Stromal cell of bone marrow (primary cell): ENCODE measurements around the gene CDC37.
"Not testable (repeated sequence)": the region's sequence is repeated elsewhere in the genome, so short reads cannot be mapped to it uniquely, and the experiment has no call there.

Experiments used
- DNase-seq: peaks from one replicate; pipeline ENCODE4 v3.0.0-alpha.2; 2012; ENCODE audit warnings: low read depth

Gene CDC37

DNA sequence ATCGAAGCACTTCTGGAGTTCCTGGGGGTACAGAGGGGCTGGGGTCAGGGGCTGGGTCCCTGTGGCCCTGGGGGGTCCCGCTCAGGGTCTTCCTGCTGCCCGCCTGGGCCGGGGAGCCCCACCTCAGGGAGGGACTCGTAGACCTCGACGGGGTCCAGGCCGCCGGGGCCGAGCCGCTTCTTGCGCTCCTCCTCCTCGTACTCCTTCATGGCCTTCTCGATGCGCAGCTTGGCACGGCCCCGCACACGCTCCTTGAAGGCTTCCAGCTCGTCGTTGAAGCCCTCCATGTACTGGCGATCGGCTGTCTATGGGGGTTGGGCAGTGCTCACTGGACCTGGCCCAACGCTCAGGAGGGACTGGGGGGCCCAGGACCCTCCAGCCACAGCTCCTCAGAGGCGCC, 10.2 kb downstream of the CDC37 start:
- no peak for DNase-seq

DNA sequence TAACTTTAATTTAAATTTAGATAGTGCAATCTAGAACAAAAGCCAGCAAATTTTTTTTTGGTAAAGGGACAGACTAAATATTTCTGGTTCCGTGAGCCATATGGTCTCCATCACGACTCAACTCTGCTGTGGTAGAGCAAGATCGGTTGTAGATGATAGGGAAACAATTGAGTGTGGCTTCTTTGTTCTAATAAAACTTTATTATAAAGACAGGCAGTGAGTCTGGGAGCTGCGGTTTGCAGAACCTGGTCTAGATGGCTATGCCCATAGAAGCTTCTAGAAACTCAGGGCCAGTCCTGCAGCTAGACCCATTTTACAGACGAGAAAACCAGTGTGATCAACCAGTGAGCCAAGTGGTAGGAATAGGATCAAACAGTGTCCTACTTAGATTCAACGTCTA, 11.2 kb downstream of the CDC37 start:
- no peak for DNase-seq

DNA sequence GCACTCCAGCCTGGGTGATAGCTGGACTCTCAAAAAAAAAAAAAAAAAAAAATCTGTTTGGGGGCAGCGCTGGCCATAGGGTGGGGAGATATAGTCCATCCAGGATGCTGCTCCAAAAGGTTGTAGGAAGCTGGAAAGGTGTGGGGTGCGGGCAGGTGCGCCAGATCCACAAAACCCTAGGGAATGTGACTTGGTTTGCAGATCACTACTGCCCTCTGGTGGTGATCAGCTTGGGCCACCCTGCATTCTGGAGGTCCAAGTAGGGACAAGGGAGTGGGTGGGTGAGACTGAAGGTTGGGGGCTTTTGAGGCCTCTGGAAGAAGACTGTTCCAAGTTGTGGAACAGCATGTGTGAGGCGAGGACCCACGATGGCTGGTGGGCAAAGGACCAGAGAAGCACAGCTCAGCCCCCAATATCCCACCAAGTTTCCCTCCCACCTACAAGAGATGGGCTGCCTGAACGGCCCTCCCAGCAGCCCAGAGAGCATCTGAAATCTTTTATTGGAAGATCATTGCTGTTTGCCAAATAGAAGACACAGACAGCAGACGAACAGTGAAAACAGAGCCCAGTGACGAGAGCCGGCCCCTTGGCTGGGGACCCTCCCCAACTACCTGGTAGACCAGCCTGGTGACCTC, 12.6 kb downstream of the CDC37 start:
- DNase-seq, result peak; percentile 18

DNA sequence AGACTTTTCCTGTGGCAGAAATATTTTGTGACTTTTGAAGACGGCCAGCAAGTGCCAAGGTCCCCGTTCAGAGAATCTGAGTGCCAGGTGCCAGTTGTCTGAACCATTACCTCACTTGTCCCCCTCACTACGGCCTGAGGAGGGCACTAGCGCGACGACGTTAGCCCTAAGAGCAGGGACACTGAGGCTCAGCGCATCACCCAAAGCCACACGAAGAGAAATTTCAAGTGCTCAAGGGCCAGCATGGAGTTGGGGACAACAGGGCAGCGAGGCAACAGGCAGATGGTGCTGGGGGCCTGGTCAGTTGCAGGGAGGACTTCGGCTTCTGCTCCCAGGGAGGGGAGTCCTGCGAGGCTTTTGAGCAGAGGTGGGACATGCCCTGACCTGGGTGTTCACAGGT, 13.5 kb downstream of the CDC37 start:
- no peak for DNase-seq

DNA sequence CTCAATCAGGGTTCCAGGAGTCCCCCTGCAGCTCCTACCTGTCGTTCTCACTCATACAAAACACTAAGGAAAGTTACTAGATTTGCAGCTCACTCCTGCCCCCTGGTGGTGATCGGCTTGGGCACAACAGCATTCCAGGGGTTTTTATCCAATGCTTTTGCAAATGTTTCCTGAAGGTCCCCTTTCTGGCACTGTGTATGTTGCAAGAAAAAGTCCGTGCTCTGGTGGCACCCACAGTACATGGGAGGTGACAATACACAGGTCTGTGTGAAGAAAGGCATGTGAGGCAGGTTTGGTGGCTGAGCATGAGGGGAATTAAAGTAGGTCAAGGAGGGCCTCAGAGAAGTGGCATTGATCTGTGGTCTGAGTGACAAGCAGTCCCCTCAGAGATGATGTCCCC, 14.4 kb downstream of the CDC37 start:
- peak; percentile 46 for DNase-seq

DNA sequence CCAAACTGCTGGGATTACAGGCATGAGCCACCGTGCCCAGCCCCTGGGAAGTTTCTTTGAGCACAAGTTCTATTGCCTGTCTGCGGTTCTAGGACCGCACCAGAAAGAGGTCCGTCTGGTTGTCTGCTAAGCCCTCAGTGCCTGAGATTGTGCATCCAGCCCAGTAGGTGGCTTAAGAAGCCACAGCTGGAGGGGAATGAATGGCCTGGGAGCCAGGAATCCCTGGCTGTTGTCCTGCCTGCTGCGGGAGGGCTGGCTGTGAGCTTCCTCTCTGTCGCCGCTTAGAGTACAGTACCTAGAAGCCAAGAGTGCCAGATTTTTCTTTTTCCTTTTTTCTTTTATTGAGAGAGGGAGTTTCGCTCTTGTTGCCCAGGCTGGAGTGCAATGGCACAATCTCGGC, 18.8 kb downstream of the CDC37 start:
- no peak for DNase-seq

DNA sequence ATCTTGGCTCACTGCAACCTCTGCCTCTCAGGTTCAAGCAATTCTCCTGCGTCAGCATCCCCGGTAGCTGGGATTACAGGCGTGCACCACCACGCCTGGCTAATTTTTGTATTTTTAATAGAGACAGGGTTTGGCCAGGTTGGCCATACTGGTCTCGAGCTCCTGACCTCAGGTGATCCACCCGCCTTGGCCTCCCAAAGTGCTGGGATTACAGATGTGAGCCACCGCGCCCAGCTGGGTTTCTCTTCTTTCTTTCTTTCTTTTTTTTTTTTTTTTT, 20.2 kb downstream of the CDC37 start:
- not testable (repeated sequence) for DNase-seq

DNA sequence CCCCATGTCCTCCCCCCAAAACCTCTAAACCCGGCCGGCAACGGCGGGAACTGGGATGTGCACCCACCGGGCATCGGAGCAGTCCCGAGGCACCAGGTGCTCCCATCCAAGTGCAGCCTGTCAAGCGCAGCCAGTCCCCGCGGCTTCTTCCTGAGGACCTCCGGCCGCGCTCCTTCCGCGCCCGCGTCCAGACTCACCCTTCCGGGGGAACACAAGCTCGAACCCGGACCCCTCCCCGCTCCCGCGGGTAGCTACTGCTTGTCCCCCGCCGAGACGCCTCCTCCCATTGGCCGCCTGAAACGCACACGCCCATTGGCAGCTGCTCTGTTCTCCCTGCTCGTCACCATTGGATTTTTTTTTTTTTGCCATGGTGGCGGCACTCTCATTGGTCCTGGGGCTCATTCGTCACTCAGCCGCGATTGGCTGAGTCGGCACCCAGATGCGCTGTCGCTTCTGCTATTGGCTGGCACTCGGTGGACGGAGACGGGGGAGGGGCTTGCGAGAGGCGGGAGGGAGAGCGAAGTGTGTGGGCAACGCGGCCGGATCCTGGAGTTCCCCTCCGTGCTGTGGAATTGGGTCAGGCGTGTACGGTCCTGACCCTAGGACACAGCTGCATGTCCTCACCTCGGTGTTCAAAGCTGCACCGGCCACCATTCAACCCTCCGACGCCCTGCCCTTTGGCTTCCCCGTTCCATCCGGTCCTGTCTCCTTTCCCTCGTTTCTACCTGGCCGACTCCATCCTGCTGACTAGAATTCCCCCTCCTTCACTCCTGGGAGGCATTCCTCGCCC, 22.8 kb downstream of the CDC37 start, which contains the start of gene TYK2:
TYK2 (minus strand) TSS at position 260 of the 790 bp plus-strand sequence. CDS start 2,166 bp downstream, outside the sequence.
- DNase-seq, result peak; percentile 98

DNA sequence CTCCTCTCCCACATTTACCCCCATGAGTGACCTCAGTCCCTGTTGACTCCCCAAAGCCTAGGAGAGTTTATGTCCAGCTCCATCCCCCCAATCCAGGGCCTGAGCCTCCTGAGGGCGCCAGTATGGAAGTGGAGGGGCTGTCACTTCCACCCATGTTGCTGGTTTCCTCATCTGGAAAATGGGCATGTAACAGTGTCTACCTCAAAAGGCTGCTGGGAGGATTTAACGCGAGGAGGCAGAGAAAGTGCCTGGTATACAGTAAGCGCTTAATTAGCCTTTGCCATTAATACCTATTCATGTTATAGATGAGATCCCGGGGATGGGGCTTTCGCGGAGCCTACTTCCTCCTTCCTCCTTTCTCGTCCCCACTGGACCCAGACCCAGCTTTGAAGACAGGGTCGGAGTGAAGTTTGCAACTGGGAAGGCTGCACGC, 23.4 kb downstream of the CDC37 start:
- DNase-seq, result no peak

DNA sequence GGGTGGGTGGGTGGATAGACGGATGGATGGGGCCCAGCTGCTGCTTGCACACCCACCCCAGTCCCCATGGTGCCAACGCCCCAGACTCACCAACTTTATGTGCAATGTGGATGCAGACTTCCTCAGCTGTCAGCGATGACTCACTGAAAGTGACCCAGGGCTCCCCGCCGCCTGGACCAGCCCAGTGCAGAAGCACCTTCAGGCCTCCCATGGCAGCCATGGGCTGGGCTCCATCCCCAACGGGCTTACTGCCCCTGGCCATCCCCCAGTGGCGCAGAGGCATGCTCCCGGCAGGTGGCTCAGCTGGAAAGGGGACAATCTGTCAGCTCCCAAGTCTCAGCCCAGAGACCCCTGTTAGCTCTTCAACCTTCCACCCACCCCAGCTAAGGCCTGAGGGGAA, 25.2 kb downstream of the CDC37 start:
- DNase-seq, result no peak

DNA sequence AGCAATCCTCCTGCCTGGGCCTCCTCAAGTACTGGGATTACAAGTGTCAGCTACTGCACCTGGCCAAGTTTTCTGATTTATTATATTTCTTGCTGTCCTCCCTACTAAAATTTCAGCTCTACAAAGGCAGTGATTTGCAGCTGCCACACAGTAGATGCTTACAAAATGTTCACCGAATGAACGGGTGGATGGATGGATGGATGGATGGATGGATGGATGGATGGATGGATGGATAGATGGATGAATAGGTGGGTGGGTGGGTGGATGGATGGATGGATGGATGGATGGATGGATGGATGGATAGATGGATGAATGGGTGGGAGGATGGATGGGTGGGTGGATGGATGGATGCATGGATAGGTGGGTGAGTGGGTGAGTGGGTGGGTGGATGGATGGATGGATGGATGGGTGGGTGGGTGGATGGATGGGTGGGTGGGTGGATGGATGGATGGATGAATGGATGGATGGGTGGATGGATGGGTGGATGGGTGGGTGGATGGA, 26.2 kb downstream of the CDC37 start:
- not testable (repeated sequence) for DNase-seq

DNA sequence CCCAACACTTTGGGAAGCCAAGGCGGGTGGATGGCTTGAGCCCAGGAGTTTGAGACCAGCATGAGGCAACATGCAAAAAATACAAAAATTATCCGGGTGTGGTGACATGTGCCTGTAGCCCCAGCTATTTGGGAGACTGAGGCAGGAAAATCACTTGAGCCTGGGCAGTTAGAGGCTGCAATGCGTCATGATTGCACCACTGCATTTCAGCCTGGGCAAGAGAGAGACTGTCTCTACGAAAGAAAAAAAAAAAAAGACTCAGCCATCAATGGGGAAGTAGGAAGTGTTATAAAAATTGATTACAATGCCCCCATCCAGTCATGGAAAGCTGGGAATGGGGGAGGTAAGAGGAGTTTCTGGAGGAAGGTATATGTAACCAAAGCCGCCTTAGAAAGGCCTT, 28.4 kb downstream of the CDC37 start:
- DNase-seq, result no peak

DNA sequence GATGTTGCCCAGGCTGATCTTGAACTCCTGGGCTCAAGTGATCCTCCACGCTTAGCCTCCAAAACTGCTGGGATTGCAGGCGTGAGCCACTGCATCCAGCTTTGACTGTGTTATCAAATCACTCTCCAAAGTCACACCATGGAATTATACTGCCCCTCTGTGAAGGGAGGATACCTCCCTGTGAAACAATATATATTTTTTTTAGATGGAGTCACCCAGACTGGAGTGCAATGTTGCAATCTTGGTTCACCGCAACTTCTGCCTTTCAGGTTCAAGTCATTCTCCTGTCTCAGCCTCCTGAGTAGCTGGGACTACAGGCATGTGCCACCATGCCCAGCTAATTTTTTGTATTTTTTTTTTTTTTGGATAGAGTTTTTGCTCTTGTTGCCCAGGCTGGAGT, 30.7 kb downstream of the CDC37 start:
- no peak for DNase-seq

DNA sequence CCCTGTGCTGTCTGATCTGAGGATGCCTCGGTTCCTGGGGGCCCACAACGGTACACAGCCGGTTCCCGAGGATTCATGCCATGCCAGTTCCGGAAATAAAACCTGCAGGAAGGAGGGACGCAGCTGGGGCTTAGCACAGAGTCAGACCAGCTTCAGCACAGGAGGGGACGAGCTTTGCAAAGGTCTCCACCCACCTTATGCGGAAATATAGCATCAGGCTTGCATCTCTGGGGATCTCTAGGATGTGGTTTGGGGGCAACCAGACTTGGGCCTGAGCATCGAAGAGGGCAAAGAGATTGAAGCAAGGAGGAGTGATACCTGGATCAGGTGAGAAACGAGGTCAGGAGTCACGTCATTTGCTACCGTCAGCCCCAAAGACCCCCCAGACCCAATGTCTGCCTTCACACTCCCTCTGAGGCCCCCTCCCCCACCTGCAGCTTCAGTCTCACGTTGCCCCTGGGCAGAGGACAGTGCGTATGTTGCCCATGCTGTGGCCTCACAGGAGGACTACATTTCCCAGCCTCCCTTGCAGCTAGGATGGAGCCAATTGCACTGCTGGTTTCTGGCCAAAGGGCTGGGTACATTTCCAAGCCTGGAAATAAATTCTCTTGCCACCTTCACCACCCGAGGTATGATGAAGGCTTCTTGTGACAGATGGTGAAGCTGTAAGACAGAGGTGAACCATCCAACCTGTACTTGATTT, 35.1 kb downstream of the CDC37 start:
- DNase-seq, result no peak

DNA sequence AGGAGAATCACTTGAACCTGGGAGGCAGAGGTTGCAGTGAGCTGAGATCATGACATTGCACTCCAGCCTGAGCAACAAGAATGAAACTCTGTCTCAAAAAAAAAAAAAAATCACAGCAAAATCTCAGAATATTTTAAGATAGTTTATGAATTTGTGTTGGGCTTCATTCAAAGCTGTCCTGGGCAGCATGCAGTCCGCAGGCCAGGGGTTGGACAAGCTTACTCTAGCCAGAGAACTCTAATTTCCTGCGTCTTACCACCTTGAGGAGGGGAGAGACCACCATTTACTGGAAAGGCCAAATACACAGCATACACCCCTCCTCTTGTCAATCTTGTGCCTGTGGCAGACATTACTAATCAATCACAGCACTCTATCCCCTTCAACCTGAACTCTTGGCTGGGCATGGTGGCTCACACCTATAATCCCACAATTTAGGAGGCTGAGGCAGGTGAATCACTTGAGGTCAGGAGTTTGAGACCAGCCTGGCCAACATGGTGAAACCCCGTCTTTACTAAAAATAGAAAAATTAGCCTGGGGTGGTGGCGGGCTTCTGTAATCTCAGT, 36.3 kb downstream of the CDC37 start:
- DNase-seq, result not testable (repeated sequence)

DNA sequence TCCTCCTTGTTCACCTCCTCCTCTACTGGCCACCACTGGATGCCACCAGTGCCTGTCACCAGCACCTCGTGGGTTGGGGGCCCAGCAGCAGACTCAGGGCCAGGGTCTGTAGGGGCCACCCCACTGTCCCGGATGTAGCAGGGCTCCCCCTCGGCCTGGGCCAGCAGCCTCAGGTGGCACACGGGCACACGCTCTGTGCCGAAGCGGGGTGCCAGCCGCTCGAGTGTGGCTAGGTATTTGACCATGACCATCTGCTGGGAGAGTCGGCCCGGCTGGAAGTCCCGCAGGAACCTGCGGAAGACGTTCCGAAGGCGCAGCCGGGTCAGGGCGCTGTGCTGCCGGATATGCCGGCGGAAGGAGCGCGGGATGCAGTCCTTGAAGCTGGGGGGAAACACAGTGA, 37.8 kb downstream of the CDC37 start:
- no peak for DNase-seq

DNA sequence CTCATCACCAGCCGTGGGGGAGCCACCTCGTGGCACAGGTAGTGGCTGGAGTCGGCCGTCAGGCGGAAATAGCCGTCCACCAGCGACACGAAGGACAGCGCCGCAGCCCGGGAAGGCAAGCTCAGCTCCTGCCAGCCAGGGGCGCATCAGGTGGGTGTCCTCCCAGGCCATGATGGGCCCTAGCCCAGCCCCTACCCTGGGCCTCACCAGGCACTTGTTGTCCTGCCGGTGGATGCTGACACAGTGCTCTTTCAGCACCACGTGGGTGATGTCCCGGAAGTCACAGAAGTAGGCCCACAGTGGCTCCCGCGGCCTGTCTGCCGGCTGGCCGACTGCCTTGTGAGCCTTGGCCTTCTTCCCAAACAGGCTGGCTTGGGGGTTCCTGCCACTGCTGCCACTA, 38.7 kb downstream of the CDC37 start:
- DNase-seq, result no peak

DNA sequence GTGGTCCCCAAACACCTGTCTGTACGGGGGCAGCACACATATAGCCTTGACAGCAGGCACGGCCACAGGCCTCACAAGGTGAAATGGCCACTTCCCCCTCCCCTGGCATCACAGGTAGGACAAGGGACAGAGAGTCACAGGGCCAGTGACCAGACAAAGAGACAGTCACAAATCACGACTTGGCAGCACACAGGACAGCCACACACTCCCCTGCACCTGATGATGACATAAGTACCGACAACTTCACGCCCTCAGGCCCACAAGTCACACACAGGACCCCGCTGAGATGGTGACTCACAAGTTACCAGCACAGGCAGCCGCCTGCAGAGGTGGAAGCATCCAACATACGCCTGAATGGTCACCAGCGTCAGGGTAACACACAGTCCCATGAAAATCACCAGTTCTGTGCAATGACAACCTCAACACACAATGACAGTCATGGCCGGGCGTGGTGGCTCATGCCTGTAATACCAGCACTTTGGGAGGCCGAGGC, 39.5 kb downstream of the CDC37 start:
- DNase-seq, result no peak

DNA sequence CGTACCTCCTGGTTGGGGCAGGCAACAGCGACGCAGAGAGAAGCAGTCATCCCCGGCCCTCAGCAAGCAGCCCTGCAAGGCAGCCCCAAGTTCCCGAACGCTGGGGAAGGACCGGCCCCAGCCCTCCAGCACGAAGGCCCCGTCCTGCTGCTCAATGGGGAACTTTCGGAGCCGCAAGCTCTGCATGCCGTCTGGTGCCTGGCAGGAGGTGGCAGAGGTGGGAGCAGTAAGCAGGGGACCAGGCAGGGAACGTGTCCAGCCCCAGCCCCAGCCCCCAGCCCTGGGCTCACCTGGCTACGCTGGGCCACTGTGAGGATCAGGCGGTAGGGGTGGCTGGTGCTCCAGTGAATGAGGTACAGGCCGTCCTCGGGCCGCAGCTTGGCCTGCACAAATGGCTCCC, 41.1 kb downstream of the CDC37 start:
- DNase-seq, result no peak

DNA sequence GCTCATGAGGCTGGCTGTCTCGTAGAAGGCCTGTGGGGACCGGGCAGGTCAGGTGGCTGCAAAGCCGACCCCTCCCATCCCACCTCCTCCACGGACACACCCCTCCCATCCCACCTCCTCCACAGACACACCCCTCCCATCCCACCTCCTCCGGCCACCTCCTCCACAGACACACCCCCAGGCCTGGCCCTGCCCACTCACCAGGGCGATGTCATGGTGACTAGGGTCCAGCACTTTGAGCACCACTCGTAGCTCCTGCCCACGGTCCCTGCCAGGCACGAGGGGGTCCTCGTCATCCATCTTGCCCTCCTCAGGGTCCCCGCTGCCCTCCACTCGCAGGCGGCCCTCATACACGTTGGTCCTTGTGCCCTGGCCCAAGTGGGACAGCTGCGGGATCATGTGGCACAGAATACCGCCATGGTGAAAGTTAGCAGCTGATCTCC, 41.8 kb downstream of the CDC37 start:
- DNase-seq, result no peak

DNA sequence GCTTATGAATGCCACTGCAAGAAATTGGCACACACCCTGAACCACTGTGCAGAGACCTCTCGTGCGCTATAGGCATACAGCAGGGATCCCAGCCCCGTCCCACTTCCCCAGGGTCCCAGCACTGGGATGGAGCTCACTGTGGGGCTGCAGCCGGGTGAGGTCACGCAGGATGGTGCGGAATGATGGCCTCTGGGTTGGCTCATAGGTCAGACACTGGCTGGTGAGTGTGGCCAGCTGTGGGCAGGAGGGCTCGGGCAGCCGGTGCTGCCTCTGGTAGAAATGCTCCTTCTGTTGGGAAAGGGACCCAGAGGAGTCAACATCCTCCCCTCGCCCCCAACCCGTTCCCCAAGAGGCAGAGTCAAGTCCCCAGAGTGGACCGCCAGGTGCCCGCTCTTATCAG, 46.9 kb downstream of the CDC37 start:
- no peak for DNase-seq

DNA sequence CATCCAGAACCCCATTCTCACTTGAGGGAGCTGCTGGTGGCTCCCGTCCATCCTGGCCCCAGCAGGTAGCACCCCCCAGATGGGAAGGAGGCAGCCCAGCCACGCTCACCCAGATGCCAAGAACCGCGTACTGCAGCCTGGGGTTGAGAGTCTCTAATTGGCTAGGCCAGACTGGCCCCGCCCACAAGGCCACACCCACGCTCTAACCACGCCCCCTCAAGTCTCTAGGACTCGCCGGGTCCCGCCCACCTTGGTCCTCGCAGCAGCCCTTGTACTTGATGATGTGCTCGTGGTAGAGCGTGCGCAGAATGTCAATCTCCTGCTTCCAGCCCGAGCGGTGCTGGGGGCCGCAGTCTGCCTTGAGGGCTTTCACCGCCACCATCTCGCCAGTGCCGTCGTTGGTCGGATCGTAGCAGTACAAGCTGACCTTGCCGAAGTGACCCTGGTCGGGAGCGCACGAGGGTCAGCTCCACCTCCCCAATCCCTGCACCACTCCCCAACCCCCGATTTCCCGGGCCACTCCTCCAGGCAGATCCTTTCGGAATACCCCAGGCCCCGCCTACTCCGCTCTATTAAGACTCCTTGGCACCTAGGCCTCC, 49.5 kb downstream of the CDC37 start:
- DNase-seq, result no peak
